GM18508 (cell line): ENCODE data around the gene BCCIP.

Experiments
- ATAC-seq: cut with Tn5 transposase; IDR thresholded peaks from one replicate; pipeline ENCODE4 v1.9.1; 2021; ENCODE audit warnings: moderate number of reproducible peaks; ENCODE audit not compliant: insufficient read depth, unreplicated experiment

BCCIP gene

GRCh38 chr10:125822878-125823662 lies at the start of gene BCCIP, which contains the start of gene UROS:
Gene BCCIP (plus strand): TSS chr10:125823546. CDS start chr10:125823558, 12 bp downstream.
Gene UROS (minus strand): TSS chr10:125823258. CDS start chr10:125816499, 6,759 bp downstream.
- ATAC-seq, result no peak

GRCh38 chr10:125773687-125774543 lies 49.4 kb upstream of the BCCIP start:
- no peak for ATAC-seq

- no peak for ATAC-seq
Observed at GRCh38 chr10:125774581-125775191, 48.7 kb upstream of the BCCIP start.

GRCh38 chr10:125775491-125776106 lies 47.7 kb upstream of the BCCIP start, which contains the start of gene MMP21:
Gene MMP21 (minus strand): TSS chr10:125775821. CDS start chr10:125775821, 0 bp downstream.
- ATAC-seq, result no peak

GRCh38 chr10:125777806-125778205 lies 45.5 kb upstream of the BCCIP start:
- no peak for ATAC-seq

- ATAC-seq, result no peak
Observed at GRCh38 chr10:125778556-125778955, 44.8 kb upstream of the BCCIP start.

GRCh38 chr10:125779403-125780327 lies 43.7 kb upstream of the BCCIP start:
- no peak for ATAC-seq

GRCh38 chr10:125781374-125781773 lies 42.0 kb upstream of the BCCIP start:
- ATAC-seq, result no peak

GRCh38 chr10:125782054-125782453 lies 41.3 kb upstream of the BCCIP start:
- ATAC-seq, result no peak

- ATAC-seq, result no peak
Observed at GRCh38 chr10:125782616-125783015, 40.7 kb upstream of the BCCIP start.

- no peak for ATAC-seq
Observed at GRCh38 chr10:125783408-125783807, 39.9 kb upstream of the BCCIP start.

- ATAC-seq, result peak; percentile 80
Observed at GRCh38 chr10:125783957-125784356, 39.4 kb upstream of the BCCIP start.

- no peak for ATAC-seq
Observed at GRCh38 chr10:125785791-125786190, 37.6 kb upstream of the BCCIP start.

GRCh38 chr10:125788156-125789034 lies 35.0 kb upstream of the BCCIP start:
- no peak for ATAC-seq

GRCh38 chr10:125792342-125793300 lies 30.7 kb upstream of the BCCIP start:
- ATAC-seq, result no peak

- no peak for ATAC-seq
Observed at GRCh38 chr10:125795128-125795527, 28.2 kb upstream of the BCCIP start.

GRCh38 chr10:125795637-125796190 lies 27.6 kb upstream of the BCCIP start:
- no peak for ATAC-seq
